Stimulated activated CD4-positive, alpha-beta T cell treated with anti-CD3 and anti-CD28 coated beads, Interleukin-4, amount 100 ng/mL, for 4 hours (primary cell): ENCODE data around the gene RRP8.

ENCODE experiments used
- DNase-seq, 2 experiments: peaks; one replicate each; pipeline ENCODE4 v3.0.0-alpha.2; 2020

RRP8 gene

DNA sequence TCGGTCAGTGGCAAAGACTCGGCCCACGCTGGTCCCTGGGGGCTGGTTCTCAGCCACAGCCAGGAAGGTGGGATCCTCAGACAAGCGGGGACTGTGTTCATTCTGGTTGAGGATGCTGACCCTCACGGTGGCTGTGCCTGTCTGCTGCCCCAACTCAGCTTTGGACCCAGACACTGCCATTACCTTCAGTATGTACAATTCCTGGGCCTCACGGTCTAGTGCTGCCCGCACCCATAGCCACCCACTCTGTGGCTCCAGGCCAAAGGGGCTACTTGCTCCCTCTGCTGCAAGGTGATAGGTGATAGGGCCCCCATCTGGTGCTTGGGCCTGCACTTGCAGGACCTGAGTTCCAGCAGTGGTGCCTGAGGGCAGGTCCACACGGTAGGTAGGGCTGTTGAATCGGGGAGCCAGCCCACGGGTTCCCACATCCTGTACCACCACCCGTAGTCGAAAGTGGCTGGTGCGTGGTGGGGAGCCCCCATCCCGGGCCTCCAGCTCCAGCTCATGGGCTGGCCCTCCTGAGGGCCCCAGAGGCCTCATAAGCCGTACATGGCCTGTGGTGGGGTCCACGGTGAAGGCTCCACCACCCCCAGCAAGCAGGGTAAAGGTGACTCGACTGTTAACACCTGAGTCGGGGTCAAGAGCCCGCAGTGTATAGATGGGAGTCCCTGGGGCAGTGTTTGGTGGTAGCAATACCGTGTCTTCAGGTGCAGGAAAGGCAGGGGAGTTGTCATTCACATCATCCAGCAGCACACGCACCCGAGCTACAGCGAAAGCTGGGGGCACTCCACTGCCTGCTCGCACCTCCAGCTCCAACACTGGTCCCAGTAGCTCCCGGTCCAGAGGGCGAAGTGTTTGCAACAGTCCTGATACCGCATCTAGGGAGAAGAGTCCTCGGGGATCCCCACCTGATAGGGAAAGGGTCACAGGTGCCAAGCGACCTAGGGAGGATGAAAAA, 29.0 kb upstream of the RRP8 start:
- DNase-seq, result no peak

DNA sequence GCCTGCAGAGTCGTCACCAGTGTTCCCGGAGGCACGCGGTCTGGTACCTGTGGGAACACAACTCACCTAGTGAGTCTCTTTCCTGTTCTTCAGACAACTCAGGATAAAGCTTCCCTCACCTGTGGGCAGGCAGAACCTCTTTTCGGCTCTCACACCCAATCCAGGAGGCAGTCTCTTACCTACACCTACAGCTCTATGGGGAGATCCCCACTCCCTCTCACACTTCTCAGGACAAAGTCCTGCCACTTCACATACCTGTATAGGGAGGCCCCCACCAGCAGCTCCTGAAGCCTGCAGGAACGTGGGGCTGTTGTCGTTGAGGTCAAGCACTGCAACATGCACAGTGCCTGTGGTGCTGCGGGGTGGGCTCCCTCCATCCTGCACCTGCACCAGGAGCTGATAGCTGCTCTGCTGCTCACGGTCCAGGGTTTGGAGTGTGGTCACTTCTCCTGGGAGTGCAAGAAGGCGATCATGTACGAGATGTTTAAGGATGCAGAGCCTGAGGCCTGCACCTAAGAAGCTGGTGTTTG, 28.0 kb upstream of the RRP8 start:
- no peak for DNase-seq

DNA sequence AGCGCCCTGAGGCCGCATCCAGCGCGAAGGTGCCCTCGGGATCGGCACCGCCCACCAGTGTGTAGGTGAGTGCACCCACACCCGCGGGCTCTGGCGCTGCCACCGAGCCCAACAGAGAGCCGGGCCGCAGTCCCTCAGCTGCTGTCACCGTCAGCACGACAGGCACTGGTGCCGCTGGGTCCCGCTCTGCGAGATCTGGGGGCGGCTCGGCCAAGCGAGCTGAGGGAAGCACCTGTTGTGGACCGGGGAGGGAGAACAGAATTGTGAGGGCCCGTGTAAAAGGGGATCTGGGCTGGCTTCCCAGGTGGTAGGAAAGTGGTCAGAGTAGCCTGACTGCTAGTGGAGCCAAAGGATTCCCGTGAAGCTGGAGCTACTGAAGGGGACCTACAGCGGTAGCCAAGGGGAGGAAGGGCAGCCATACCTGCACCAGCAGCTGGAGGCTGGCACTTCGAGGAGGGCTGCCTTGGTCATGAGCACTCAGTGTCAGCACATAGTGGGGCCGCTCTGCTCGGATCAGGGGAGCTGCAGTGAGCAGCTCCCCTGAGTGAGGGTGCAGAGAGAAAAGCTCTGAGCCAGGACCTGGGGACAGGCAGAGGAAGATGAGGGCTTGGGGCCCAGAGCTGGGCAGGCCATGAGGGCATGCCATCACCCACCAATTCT, 27.3 kb upstream of the RRP8 start:
- DNase-seq, result no peak

DNA sequence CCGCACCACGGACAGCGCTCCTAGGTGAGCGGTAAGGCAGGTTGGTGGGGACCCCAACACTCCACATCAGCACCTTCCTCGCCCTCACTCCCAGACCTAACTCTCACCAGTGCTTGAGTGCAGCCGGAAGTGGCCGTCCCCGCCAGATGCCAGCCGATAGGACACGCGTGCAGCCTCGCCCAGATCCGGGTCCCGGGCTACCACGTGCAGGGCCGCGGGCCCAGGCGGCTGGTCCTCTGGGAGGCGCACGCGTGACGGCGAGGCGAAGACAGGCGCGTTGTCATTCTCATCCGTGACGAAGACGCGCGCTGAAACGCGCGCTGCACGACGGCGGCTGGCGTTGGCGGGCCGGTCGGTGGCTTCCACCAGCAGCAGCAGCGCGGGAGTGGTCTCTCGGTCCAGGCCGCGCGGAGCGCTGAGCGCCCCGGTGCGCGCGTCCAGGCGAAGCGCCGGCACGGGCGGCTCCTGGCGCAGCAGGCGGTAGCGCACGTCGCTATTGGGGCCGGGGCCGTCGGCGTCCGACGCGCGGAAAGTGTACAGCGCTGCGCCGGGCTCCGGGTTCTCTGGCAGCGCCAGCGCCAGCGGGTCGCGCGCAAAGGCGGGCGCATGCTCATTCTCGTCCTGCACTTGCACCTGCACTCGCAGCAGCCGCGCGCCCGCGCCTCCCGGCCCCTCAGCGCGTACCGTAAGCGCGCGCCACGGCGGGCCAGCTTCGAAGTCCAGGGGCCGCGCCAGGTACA, 26.6 kb upstream of the RRP8 start:
- no peak for DNase-seq

DNA sequence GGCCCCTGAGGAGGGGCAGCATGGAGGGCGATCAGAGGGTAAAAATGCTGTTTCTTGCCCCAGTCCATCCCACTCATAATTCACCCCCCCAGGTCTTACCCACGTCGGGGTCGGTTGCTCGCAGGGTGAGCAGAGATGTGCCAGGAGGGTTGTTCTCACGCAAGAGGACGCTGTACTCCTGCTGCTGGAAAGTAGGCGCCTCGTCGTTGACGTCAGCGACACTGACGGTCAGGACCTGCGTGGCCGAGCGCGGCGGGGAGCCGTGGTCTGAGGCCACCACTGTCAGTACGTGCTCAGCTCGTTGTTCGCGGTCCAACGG, 26.1 kb upstream of the RRP8 start:
- no peak for DNase-seq

DNA sequence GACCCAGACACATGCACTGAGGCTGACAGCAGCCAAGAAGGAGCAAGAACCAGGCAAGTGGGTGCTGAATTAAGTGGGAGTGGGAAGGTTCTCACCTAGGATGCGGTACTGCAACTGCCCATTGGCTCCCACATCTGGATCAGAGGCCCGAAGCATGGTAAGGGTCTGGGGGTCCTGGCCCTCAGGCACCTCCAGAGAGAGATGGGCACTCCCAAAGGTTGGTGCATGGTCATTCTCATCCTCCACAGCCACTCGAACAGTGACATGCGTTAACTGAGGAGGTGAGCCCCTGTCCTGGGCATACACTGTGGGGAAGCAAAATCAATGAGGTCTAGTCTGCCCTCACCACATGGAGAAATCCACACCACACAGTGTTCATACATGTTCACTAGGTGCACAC, 25.1 kb upstream of the RRP8 start:
- no peak for DNase-seq

DNA sequence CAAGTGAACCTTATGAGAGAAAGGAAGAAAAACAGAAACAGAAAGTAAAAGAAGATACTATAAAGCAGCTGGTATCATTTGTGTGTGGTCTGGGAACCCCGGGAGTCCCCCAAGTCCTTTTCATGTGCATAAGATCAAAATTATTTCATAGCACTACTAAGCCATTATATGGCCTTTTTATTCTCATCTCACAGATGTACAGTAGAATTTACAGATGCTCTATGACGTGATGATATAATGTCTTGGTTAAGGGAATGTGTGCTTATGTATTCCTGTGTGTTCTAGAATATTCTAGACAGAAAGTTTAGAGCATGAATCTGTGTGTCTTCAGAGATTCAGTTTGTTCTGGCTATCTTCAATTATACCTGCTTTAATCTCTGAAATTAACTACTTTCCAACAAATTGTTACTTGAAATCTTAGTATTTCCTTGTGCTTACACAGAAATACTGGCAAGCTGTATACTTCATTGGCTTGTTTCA, 24.4 kb upstream of the RRP8 start:
- DNase-seq, result peak in 1 of 2 experiments; percentile 40

DNA sequence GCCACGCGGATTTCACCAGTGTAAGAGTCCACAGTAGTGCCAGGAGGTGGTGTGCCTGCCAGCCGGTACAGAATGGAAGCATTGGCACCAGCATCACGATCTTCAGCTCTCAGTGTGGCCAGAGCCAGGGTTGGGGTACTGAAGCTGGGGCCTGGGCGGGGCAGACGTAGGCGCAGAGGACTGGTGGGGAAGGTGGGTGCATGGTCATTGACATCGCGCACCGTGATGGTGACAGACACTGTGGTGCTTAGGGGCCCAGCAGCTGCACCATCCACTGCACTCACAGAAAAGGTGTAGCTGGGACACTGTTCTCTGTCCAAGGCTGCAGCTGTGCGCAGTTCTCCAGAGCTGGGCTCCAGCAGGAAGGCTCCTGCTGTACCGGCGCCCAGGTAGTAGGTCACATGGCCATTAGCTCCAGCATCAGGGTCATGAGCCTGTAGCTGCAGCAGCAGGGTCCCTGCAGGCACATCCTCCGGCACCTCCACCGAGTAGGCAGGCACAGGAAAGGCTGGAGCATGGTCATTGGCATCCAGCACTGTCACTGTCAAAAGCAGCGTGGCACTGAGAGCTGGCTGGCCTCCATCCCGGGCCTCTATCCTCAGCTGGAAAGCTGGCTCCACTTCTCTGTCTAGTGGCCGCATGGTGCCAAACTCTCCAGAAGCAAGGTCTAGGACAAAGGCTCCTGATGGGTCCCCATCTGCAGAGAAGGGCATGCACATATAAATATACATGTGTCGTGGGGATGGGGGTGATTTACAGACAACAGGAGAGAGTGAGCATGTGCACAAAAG, 23.8 kb upstream of the RRP8 start:
- no peak for DNase-seq

DNA sequence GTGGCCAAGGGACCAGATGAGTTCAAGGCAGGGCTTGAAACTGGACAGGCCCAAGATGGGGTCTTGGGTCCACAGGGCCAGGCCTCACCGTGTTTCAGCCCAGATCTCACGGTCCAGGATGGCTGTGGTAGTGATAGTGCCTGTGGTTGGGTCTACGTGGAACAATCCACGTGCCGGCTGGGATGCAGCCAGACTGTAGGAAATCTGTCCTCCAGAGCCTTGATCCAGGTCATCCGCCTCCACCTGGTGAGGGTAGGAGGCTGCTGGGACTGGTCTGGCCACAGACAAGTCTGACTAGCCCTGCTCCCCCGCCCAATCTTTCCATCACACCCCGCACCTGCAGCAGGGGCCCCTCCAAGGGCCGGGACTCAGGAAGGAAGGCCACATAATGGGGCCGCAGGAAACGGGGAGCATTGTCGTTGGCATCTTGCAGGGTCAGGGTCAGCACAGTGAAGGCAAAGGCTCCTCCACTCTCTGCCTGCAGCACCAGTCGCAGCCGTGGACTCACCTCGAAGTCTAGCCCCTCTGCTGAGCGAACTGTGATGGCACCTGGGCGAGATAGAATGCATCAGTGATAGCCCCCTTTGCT, 22.5 kb upstream of the RRP8 start:
- no peak for DNase-seq

DNA sequence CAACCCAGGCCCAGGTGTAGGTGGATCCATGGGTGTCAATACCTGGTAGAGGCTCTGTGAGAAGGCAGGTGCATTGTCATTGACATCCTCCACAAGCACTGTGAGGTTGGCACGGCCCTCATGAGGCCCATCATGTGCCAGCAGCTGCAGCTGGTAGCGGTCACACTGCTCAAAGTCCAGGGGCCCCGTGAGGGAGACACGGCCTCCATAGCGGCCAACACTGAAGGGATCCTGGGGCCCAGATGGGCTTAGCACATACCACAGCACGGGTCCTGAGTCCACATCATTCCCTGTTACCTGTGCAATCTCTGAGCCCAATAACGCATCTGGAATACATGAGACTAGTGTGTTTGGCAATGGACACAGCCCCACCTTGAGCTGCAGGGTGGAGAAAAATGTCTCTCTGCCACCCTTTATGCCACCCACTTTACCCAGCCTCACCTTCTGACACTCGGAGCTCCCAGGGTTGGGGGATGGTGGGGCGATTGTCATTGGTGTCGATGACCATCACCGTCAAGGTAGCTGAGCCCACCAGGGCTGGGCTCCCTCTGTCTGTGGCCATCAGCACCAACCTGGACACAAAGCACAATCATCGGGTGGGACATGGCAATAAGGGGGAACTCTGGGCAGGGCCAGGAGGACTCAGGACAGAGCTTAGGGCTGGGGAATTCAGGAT, 21.9 kb upstream of the RRP8 start:
- DNase-seq, result no peak

DNA sequence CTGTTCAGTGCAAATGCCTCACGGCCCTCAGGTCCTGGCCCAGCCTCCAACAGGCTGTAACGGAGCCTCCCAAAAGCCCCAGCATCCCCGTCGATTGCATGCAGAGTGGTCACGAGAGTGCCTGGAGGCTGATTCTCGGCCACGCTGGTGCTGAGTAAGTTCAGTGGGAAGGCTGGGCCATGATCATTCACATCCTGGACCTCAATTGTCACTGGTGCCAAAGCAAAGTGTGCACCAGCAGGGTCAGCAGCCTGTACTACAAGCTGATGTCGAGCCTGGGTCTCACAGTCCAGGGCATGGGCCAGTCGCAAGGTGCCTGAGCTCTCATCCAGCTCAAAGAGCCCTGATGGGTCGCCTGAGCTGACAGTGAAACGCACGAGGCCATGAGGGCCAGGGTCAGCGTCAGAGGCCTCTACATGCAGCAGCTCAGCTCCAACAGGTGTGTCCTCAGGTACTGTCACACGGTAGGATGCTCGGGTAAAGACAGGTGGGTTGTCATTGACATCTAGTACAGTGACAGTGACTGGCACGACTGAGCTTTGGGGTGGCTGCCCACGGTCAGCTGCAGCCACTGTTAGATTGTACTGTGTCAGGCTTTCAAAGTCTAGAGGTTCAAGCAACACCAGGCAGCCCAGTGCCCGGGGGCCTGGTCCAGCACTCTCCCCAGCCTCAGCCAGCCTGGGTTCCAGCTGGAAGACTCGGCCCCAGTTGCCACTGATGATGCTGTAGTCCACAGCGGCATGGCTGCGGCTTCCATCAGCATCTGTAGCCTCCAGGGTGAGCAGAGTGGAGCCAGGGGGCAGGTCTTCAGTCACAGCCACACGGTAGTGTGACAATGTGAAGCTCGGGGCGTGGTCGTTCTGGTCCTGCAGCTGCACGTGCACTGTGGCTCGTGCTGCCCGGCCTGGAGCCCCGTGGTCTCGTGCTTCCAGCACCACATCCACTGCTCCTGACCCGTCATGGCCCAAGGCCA, 20.3 kb upstream of the RRP8 start:
- DNase-seq, result no peak

DNA sequence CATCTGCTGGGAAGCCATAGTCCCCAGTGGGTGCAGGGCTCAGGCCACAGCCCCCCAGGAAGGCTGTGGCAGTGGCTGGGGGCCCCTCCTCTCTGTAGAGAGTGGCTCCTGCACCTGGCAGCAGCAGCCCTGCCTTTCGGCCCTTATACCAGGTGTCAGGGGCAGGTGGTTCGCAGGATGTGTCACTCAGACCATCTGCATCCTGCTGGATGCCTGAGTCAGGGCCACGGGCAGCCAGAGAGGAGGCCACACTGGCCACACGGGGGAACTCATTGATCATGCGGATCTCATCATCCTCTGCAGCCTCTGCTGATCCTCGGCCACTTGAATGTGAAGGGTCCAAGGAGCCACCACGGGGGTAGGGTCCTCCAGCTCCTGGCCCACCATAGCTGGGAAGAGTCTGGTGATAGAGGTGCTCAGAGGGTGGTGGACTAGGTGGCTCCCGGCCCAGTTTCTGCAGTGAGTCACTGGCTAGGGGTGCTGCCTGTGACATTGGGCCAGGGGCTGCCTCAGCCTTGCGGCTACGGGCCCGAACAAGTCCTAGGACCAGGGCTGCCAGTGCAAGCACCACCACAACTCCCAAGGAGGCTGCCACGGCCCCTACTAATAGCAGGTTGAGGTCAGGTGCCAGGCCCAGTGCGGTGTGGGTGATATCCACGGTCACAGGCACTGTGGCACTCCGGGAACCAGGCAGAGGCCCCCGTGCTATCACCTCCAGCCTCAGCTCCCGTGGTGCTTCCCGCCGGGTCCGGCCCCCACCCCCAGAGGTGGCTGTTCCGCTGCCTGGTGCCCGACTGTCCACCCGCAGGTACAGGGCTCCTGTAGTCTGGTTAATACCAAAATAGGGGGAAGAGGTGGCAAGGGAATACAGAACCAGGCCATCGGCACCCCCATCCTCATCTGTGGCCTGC, 19.1 kb upstream of the RRP8 start:
- no peak for DNase-seq

DNA sequence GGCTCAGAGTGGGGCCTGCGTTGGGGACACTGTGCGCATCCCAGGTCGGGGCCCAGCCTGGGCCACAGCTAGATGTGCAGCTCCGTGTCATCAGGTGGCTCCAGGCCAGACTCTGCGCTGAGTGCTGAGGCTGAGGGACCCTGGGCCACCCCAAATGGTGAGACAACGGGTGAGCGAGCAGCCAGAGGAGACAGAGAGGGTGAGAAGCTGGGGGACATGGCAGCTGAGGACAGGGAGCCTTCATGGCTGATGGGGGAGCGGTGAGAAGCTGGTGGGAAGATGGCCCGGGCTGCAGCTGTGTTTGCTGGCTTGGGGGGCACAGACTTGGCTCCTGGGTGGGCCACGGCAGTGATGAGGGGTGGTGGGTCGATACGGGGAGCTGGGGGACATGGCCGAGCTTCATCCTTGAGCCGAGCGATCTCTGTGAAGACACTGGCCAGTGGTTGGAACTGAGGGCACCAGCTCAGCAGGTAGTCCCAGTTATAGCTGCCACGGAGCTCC, 18.3 kb upstream of the RRP8 start:
- DNase-seq, result no peak

DNA sequence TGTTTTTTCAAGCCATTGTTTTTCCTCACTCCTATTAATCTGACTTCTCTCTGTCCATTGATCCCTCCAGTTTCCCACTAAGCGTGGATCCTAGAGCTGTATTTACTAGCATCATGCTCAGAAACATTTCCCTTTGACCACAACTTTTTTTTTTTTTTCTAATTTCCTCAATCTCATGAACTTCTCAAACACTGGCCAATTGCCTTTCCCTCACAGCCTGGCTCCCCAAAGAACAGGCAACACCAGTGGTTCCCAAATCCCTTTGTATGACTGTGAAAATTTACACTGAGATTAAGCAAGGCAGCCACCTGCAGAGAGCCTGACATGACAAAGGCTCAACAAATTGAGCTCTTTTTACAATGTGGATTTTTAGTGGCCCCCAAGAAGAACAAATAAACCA, 17.2 kb upstream of the RRP8 start:
- DNase-seq, result no peak

DNA sequence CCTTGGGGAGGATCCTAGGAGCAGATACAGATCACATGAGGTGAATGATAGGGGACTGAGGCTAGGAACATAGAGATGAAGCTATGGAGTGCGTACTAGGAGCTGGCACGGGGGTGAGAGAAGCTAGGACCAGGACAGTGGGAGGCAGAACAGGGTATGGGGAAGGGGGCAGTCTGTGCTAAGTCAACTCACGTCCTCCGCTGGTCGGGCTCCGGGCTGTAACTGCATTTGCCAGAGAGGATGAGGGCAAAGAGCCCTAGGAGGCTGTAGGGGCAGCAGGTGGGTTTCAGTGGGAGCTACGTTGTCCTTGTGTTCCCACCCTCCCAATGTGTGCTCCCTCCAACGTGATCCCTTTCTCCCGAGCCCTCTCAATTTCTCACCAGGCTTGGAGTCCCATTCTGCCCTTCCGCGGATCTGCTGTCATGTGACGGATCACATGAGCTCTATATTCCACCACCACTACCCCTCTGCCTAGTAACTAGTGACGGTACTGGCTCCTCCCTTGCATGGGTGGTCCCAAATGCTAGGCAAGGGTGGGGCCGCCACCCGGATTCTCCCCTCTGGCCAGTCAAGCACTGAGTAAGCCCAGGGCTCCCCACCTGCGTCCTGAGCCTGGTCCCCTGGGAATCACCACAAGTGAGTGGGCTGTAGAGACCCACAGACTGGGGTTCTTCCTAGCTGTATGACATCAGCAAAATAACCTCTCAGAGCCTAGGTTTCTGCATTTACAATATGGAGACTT, 15.8 kb upstream of the RRP8 start, which contains the start of gene TPP1:
TSS of gene TPP1 (minus strand) at position 419 of the 742 bp plus-strand sequence. CDS start at position 397, 22 bp downstream.
- DNase-seq, result peak; percentile 73 to 87

DNA sequence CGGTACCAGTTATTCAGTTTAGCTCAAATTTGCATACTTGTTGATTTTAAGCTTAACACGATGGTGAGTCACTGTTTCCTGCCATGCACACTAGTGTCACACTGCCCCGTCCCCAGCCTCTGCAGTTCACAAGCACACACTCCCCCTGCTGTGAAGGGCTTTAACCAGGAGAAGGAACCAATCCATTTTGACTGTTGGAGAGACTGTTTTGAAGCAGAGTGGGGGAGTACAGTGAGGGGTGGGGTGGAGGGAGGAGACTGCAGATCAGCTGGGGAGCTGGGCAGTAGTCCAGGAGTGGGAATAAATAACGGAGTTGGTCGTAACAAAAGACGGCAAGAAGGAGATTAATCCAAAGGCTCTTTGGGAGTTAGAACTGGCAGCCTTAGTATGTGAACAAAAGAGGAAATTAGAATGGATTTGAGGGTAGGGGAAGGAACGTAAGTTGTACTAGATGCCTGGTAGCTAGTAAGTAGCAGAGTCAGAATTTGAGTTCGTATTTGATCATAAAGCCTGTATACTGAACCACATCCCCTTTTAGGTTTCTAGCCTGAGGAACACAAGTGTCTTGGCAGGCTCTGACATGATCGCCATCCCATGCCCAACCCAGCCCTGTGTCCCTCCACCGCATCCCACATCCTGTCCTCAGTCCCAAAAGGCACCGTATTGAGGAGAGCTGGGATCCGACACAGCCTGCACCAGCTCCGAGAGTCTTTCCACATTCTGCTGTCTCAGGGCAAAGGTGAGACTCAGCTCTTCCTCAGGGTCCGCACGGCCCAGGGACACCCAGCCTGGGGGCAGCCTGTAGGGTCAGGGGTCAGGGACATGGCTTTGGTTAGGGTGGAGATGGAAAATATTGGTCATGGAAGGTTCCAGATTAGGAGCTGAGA, 14.9 kb upstream of the RRP8 start:
- DNase-seq, result peak; percentile 45 to 83

DNA sequence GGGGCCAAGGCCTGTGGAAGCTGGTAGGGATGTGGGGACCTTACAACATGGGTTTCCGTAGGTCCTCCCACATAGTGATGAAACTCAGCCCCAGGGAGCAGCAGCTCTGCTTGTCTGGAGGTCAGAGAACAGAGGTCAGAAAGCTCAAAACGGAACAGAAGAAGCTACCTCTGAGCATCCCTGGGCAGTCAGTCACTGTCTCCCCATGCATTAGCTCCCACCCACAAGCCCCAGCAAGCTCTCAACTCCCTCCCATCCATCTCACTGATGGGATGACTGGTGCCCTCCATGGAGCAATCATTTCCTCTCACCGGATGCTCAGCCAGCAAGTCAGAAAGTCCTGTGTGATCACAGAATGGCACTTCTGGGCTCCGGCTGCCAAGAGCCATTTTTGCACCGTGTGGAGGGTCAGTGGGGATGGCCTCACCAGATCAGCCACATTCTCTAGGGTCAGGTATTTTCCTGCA, 13.9 kb upstream of the RRP8 start:
- no peak for DNase-seq
